Occipital lobe (tissue), 2 donors: ENCODE results near the gene TMEM181. TPM values are rescaled to one million over a fixed set of nuclear protein-coding genes. Genes with fewer than 3 reads are reported as not detected.
"Not testable (repeated sequence)": the region's sequence is repeated elsewhere in the genome, so short reads cannot be mapped to it uniquely, and the experiment has no call there.

Experiments used
- DNase-seq: peaks from one replicate; lab custom pipeline; 2025; lab: John Stamatoyannopoulos, UW
- total RNA-seq: library from RNA; depleted of rRNA; stranded (reverse); fragments of >200 nt; gene quantifications from one replicate; pipeline ENCODE4 v1.2.3, GENCODE V29; 2014

The TMEM181 gene
- total RNA-seq, 1 donor from 2014 or later, result 80.3 TPM

DNA sequence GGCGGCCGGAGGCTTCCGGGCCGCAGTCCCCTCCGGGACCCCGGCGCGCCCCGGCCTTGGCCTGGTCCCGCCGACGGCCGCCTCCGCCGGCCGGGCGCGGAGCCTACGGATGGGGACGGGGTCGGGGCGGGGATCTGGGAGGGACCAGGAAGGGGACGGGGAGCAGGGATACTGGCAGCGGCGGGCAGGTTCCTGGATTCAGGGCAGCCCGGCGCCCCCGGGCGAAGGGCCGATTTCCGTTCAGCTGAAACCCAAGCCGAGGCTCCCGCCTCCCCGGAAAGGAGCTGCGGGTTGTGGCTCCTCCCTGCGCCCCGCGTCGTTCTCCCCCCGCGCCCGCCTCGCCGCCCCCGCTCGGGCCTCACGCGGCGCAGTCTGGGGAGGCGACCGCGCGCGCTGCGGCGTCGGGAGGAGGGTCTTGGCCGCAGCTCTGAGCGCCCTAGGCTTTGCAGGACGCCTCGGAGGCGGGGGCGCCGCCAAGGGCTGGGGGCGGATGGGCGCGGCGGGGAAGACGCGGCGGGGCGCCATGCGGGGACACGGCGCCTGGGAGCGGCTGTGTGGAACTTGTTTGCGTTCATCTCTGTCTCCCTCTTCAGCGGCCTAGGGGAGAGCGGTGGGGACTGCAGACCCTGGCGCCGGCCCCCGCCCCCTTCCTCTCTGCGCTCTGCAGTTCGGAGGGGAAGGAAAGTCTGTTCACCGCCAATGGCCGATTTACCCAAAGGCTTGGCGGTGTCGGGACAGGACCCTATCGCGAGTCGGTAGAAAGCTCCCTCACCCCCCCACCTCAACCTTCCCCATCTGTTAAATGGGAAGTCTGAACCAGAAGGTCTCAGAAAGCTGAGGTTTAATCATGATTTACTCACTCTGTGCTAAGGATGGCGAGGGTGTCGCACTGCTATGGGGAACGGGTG lies 22.7 kb upstream of the TMEM181 start:
- DNase-seq, result peak; percentile 59

DNA sequence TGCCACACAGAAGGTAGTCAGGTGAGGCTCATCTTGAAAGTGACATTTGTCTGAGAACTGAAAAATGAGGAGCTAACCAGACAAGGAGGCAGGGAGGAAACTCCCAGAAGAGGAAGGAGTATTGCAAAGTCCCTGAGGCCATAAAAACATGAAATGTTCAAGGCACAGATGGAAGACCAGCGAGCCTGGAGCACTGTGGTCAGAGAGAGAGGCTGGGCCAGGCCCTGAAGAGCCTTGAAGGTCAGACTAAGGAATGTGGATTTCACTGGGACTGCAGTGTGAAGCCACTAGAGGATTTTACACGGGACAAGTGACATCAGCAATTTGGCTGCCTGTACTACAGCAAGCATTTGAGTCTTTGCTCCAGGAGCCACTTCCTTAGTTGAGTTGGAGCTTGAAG lies 21.1 kb upstream of the TMEM181 start:
- no peak for DNase-seq

DNA sequence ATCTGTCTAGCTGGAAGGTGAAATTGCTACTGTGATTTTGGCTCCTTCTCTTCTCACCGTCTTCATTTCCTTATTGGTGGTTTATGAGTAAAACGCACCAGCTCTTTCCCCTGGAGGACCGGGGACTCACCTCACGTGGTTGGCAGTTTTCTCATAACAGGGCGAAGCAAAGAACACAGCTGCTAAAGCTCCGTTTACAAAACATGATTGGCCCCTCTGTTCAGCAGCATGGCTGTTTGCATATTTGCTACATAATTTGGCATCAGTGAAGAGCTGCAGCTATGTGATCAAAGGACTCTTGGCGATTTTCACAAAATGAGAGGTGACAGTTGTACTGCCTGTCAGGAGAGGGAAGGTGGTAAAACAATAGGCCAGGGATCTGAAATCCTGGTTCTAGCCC lies 20.5 kb upstream of the TMEM181 start:
- no peak for DNase-seq

GRCh38 chr6:158539881-158540280 lies 20.0 kb upstream of the TMEM181 start:
- DNase-seq, result no peak

- no peak for DNase-seq
These were observed 16.2 kb upstream of the TMEM181 start for GRCh38 chr6:158543606-158544185.

DNA sequence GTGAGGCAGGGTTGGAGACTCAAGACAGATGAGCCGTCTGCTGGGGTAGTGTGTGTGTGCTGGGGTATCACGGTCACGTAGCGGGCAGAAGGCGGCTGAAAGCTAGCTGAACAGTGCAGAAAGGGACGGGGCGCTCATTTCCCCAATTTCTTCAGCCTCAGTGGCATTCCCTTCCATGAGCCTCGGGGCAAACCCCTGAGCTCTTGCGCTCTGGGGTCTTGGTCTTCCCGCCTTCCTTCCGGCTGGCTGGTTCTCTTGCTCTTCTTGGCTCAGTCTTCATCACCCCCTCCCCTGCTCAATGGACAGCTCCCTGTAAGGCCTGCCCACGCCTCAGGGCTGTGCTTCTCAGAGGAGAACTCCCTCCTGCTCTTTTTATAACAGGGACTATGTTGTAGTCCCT lies 15.5 kb upstream of the TMEM181 start:
- no peak for DNase-seq

GRCh38 chr6:158545043-158545966 lies 14.6 kb upstream of the TMEM181 start:
- DNase-seq, result no peak

DNA sequence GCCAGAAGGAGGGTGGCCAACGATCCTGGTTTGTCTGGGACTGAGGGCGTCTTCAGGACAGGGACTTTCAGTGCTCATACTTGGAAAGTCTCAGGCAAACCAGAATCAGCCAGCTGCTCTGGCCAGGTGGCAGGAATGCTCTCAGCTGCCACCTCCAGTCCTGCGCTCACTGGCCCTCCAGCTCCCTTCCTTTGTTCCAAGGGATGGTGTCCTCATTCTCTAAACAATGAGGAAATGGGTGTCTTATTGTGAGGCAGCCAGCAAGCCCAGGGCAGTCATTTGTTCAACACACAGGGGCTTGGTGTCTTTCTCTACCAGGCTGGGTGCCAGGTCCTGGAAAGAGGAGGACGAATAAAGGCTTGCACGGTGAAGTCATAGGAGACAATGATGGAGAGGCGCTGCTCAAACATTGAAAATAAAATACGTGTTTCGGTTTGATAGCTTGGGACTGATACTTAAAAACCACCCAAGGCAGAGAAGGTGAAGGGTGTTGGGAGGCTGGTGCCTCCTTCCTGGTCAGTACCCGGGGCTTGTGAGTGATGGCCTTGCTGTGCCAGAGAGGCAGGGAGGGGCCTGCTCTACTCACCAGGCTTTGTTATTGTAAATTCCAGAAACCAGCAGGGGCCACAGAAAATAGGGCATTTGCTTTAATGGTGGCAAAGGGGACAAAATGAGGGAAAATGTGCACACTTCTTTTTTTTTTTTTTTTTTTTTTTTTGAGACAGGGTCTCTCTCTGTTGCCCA lies 11.3 kb upstream of the TMEM181 start:
- DNase-seq, result no peak

DNA sequence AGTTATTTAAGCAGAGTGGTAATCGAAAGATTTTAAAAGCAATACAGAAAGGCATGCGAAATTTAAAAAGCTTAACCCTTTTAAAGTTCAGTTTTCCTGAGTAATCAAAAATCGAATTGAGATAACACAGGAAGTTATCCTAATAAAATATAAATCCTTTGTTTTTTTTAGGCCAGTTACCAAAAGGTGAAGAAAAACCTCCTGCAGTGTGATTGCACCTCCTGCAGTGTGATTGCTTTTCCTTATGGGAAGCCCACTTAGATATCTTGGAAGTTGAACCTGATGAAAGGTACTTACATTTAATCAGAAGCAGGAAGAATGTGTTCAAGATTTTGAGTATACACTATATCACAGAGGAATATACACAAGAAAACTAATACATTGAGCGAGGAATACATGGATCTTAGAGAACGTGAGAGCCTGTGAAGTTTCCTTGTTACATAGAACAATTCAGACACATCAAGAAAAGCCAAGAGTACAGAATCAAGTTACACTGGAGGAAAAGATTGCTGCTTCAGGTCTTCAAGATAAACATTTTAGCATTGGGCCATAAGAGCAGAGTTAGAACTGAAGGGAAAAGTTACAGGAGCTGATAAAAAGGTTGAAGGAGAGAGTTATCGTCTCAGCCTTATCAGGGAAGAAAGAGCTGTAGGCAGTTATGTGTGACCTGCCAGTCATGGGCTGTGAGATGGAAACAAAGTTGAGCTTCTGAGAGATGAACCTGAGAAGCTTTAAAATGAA lies 7.7 kb upstream of the TMEM181 start:
- DNase-seq, result no peak

DNA sequence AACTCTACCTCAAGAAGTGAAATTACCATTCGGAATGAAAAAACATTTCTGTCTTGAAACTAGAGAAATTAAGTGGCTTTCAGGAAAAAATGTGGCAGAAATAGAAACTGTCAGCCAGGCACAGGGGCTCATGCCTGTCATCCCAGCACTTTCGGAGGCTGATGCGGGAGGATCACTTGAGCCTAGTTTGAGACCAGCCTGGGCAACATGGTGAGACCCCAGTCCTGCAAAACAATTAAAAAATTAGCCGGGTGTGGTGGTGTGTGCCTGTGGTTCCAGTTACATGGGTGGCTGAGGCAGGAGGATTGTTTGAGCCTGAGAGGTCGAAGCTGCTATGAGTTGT lies 7.1 kb upstream of the TMEM181 start:
- DNase-seq, result no peak

DNA sequence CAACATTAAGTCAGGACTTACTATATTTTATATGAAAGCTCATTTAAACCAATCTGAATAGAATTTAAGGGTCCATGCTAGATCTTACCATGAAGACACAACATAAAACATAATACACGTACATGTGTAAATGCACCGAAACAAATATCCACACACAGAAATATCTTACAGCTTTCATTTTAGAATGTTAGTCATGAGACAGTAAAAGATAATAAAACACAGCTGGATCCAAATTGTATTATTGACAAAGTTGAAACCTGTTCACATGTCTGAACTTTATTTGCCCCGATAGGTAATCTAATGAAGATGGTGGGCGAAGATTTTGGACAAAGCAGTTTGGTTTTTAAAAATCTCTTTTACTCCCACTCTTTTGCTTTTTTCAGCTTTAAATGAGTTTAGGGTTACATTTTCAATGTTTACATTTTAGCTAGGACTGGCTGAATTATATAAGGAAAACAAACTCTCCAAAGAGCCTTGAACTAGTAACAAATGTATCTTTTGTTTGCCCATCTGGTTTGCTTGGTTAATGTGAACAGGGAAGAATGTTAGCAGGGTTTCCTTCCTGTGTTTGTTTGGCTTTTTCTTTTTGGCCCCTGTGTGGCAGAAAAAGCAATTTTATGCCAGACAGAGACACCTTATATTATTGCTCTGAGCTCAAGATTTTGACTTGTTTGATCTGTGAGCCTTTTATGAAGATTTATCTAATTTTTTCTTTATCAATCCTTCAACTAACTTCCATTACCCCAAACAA lies 5.1 kb upstream of the TMEM181 start:
- no peak for DNase-seq

- no peak for DNase-seq
These were observed 3.8 kb upstream of the TMEM181 start for GRCh38 chr6:158556113-158556512.

DNA sequence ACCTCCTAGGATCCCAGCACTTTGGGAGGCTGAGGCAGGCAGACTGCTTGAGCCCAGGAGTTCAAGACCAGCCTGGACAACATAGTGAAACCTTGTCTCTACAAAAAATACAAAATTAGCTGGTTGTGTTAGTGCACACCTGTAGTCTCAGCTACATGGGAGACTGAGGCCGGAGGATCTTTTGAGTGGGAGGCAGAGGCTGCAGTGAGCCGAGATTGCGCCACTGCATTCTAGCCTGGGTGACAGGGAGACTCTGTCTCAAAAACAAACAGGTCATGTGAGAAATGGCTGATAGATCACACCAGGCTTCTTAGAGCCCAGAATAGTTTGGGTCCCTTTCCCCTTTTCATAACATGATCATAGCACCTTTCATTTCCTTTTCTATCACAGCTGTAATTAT lies 2.8 kb upstream of the TMEM181 start:
- DNase-seq, result not testable (repeated sequence)

DNA sequence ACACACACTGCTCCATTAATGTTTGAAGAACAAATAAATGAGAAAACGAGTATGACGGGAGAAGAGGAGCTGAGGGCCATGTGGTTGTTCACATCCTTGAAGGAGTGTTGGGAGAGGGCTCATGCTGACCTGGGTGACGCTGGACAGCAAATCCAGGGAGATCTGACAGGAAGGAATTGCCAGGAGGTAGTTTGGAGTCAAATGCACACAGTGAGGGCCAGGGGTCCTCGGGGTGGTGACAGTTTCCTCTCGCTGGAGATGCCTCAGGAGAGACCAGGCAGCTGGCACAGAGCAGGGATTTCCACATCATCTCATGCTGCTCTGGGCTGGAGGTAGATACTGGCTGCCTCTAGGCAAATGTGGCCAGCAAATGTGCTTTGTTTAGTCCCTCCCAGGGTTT lies 2.0 kb upstream of the TMEM181 start:
- DNase-seq, result no peak

DNA sequence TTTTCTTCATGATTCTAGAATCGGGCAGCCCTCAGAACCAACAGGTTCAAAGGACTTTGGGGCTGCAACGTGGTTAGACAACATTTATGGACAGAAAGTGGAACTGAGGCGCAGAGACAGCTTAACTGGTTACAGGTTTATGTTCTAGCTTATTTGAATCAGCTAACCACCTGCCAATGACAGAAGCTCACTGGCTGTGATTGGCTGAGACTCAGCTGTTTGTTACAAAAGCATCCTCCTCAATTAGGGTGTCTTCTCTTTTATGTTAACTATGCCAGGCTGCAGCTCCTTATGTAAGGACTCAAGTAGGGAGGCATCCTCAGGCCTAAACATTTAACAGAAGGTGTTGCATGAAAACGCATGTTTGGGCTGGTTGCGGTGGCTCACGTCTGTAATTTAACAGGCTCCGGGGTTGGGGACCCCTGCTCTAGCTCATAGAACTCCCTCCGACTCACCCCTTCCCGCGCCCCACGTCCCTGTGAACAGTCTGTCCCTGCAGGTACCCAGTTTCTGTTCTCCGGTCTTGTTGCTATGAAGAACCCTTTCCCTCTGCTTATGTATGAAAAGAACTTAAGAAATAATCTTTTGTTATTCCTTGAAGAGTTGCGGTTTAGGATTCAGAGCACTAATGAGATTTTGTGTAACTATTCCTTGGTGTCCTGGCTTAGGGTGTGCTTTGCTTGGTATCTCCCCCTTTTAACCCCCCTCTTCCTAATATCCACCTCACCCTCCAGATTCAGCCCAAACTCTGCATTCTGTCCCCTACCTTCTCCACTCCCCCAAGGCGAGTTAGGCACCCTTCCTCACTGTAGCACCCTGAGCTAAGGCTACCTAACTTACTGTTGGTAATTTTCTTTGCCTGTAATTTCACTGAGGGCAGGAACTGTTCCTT lies 1.2 kb upstream of the TMEM181 start:
- DNase-seq, result no peak

DNA sequence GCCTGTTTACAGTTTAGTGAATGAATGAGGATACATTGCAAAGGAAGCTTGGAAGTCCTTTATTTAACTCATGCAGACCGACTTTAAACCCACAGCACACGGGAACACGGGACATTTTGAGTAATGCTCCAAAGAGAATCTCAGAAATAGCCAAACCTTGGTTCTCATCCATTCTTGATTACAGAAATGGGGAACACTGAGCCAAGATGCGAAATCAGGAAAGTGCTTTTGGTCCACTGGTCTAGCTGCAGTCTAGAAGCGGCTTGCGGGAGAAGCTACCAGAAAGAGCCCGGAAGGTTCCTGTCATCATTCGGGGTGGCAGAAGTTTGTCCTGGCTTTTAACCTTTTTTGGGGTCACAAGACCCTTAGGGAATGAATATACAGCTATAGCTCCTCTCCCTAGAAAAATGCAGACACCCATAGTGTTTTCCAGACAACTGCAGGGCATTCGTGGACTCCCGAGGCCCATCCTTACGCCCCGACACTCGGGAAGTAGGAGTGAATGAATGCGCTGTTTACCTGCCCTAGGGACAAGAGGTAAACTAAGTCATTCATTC lies 475 bp upstream of the TMEM181 start:
- no peak for DNase-seq

GRCh38 chr6:158560836-158561320 lies 987 bp downstream of the TMEM181 start:
- no peak for DNase-seq

GRCh38 chr6:158561321-158561884 lies 1.5 kb downstream of the TMEM181 start:
- DNase-seq, result no peak
